Fibroblast of lung (primary cell): ENCODE measurements around the gene CHST13. TPM values are rescaled to one million over a fixed set of nuclear protein-coding genes. Genes with fewer than 3 reads are reported as not detected.

Experiments
- DNase-seq, 2 donors: peaks; one replicate each; pipeline versions ENCODE4 v3.0.0 to v3.0.0-alpha.2; 2010; ENCODE audit warnings: low read depth in 2 of 2
- H2AFZ ChIP-seq: 2 replicates; pipeline ENCODE4 v1.5.1; 2012; ENCODE audit warnings: low read length, control low read depth, inconsistent platforms
- H3K27ac ChIP-seq: 2 replicates; pipeline ENCODE4 v1.5.1; 2011; ENCODE audit warnings: low read length, control low read depth; ENCODE audit not compliant: insufficient read depth
- H3K27me3 ChIP-seq: 2 replicates; pipeline ENCODE4 v1.5.1; 2011; ENCODE audit warnings: mild to moderate bottlenecking, low read length; ENCODE audit not compliant: control insufficient read depth, insufficient read depth
- H3K36me3 ChIP-seq: 2 replicates; pipeline ENCODE4 v1.5.1; 2011; ENCODE audit warnings: low read length; ENCODE audit not compliant: control insufficient read depth, insufficient read depth
- H3K4me1 ChIP-seq: 2 replicates; pipeline ENCODE4 v1.5.1; 2011; ENCODE audit warnings: low read length; ENCODE audit not compliant: control insufficient read depth, insufficient read depth; ENCODE audit errors: extremely low read depth
- H3K4me2 ChIP-seq: 2 replicates; pipeline ENCODE4 v1.5.1; 2011; ENCODE audit warnings: low read length, control low read depth; ENCODE audit not compliant: insufficient read depth; ENCODE audit errors: extremely low read depth
- H3K4me3 ChIP-seq, 4 experiments: fragments of 200-600 bp in 1 of 4; sonication (generic) in 1 of 4; replicated peaks in 1 of 4; 2 replicates each; pipeline ENCODE4 v1.5.1; 2011 to 2016; ENCODE audit warnings: low read length in 4 of 4, low read depth in 3 of 4, mild to moderate bottlenecking in 3 of 4, control low read depth in 2 of 4, inconsistent platforms in 1 of 4, mixed read lengths in 1 of 4; ENCODE audit not compliant: insufficient read depth in 1 of 4; ENCODE audit errors: control extremely low read depth in 1 of 4
- H3K79me2 ChIP-seq: 2 replicates; pipeline ENCODE4 v1.5.1; 2012; ENCODE audit warnings: mild to moderate bottlenecking, low read length, inconsistent platforms; ENCODE audit not compliant: control insufficient read depth, insufficient read depth
- H3K9ac ChIP-seq: 2 replicates; pipeline ENCODE4 v1.5.1; 2011; ENCODE audit warnings: mild to moderate bottlenecking, low read length, control low read depth; ENCODE audit not compliant: insufficient read depth
- H3K9me3 ChIP-seq: 2 replicates; pipeline ENCODE4 v1.5.1; 2012; ENCODE audit warnings: low read depth, low read length; ENCODE audit not compliant: control insufficient read depth, insufficient read depth
- H4K20me1 ChIP-seq: 2 replicates; pipeline ENCODE4 v1.5.1; 2011; ENCODE audit warnings: low read length; ENCODE audit not compliant: control insufficient read depth, insufficient read depth; ENCODE audit errors: extremely low read depth
- EZH2 ChIP-seq: IDR thresholded peaks from 2 replicates; pipeline ENCODE4 v1.5.1; 2012; ENCODE audit warnings: low read length, control low read depth, mild to moderate bottlenecking; ENCODE audit errors: missing control alignments
- polyA plus RNA-seq, 2 donors: library from polyadenylated mRNA; depleted of rRNA in 1 of 2; stranded (reverse) in 1 of 2; unstranded in 1 of 2; fragments of >200 nt; gene quantifications; 2 replicates each; pipeline ENCODE4 v1.2.1, GENCODE V29; 2011 to 2012; ENCODE audit warnings: missing spikeins in 1 of 2
- total RNA-seq: library from RNA; depleted of rRNA; stranded (reverse); fragments of >200 nt; gene quantifications from 2 replicates; pipeline ENCODE4 v1.2.1, GENCODE V29; 2014
- TF ChIP-seq, protein P1 (sequence below), 2 donors: IDR thresholded peaks in 1 of 2; conservative IDR thresholded peaks in 1 of 2; 1 replicate in 1 of 2; 2 replicates in 1 of 2; pipeline ENCODE4 v1.5.1; 2011 to 2012; ENCODE audit warnings: low read length in 2 of 2, control low read depth in 1 of 2, inconsistent platforms in 1 of 2, low read depth in 1 of 2, mild to moderate bottlenecking in 1 of 2

Gene CHST13
- total and polyA plus RNA-seq, 2 donors (not counting 1 experiment from before 2014, with no cell fraction given), result under 0.01 TPM; not detected in 1

- no peaks in the 10 kb centered on the region for H3K79me2 ChIP-seq
- no peak overlapping the region for H3K9ac ChIP-seq
- H3K36me3 ChIP-seq, result no peaks in the 10 kb centered on the region
- no peak overlapping the region for H3K27ac ChIP-seq
- H4K20me1 ChIP-seq, result no peaks in the 10 kb centered on the region
- H3K9me3 ChIP-seq, result no peaks in the 10 kb centered on the region
- TF ChIP-seq EZH2, result no peak
- TF ChIP-seq, protein P1, sequence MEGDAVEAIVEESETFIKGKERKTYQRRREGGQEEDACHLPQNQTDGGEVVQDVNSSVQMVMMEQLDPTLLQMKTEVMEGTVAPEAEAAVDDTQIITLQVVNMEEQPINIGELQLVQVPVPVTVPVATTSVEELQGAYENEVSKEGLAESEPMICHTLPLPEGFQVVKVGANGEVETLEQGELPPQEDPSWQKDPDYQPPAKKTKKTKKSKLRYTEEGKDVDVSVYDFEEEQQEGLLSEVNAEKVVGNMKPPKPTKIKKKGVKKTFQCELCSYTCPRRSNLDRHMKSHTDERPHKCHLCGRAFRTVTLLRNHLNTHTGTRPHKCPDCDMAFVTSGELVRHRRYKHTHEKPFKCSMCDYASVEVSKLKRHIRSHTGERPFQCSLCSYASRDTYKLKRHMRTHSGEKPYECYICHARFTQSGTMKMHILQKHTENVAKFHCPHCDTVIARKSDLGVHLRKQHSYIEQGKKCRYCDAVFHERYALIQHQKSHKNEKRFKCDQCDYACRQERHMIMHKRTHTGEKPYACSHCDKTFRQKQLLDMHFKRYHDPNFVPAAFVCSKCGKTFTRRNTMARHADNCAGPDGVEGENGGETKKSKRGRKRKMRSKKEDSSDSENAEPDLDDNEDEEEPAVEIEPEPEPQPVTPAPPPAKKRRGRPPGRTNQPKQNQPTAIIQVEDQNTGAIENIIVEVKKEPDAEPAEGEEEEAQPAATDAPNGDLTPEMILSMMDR (conservative IDR thresholded peaks at IDR 0.05 in 1 of 2, IDR thresholded peaks at IDR 0.05 in 1 of 2; ENCODE audit: low read depth in 1 of 2, low read length in 2 of 2), result no peak
- no peak overlapping the region for H3K4me2 ChIP-seq
- H2AFZ ChIP-seq, result peak overlapping the region; percentile 51
- DNase-seq, result no peak
- H3K4me3 ChIP-seq, result no peak overlapping the region
- peaks cover 2% of the 10 kb centered on the region for H3K27me3 ChIP-seq
- no peaks in the 10 kb centered on the region for H3K4me1 ChIP-seq
These were observed 49.6 kb downstream of the CHST13 start for GRCh38 chr3:126573492-126574117.

- TF ChIP-seq EZH2, result no peak
- TF ChIP-seq, protein P1 (conservative IDR thresholded peaks at IDR 0.05 in 1 of 2, IDR thresholded peaks at IDR 0.05 in 1 of 2; ENCODE audit: low read depth in 1 of 2, low read length in 2 of 2), result no peak
- Histone ChIP-seq H3K4me3 (no peak overlapping the region), H3K36me3 (no peaks in the 10 kb centered on the region), H3K9me3 (no peaks in the 10 kb centered on the region), H4K20me1 (no peaks in the 10 kb centered on the region), H3K27me3 (peaks cover 7% of the 10 kb centered on the region), H3K27ac (no peak overlapping the region), H3K79me2 (no peaks in the 10 kb centered on the region), H3K4me1 (no peaks in the 10 kb centered on the region), H3K4me2 (no peak overlapping the region), H3K9ac (no peak overlapping the region), H2AFZ (no peak overlapping the region)
- no peak for DNase-seq
These were observed 53.3 kb downstream of the CHST13 start for GRCh38 chr3:126577261-126577660.

DNA sequence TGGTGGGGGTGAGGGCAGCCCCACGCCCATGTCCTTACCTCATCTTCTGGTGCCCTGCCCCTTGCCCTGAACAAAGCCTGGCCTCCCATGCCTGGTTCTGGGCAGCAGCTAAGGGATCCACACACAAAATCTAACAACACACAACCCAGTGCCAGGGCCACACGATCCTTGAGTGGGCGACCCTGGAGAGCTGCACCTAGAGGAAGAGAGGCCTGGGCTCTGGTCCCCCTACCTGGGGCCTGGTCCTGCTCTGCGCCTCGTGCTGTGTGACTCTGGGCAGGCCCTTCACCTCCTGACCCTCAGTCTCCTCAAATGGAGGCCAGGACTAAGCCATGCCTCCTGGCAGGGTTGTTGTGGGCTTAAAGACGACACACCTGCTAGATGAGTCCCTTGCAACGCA is 54.7 kb downstream of the CHST13 start:
- Histone ChIP-seq H2AFZ (no peak overlapping the region), H3K79me2 (no peaks in the 10 kb centered on the region), H3K36me3 (no peaks in the 10 kb centered on the region), H3K27ac (no peak overlapping the region), H3K4me1 (no peaks in the 10 kb centered on the region), H3K9ac (no peak overlapping the region), H3K9me3 (no peaks in the 10 kb centered on the region), H3K4me3 (no peak overlapping the region), H4K20me1 (no peaks in the 10 kb centered on the region), H3K4me2 (no peak overlapping the region), H3K27me3 (peaks cover 5% of the 10 kb centered on the region)
- no peak for TF ChIP-seq EZH2
- TF ChIP-seq, protein P1 (conservative IDR thresholded peaks at IDR 0.05 in 1 of 2, IDR thresholded peaks at IDR 0.05 in 1 of 2; ENCODE audit: low read depth in 1 of 2, low read length in 2 of 2), result no peak
- no peak for DNase-seq
